Vagina (tissue), 2 donors: ENCODE results near the gene CD6. TPM values are rescaled to one million over a fixed set of nuclear protein-coding genes. Genes with fewer than 3 reads are reported as not detected.

Experiments
- DNase-seq, 2 donors: peaks; one replicate each; pipeline ENCODE4 v3.0.0-alpha.2; 2017; ENCODE audit errors: extremely low spot score in 2 of 2
- H3K27ac ChIP-seq: fragments of 200-600 bp; sonication (generic); one replicate; pipeline ENCODE4 v1.5.1; 2019
- H3K27me3 ChIP-seq: fragments of 200-600 bp; sonication (generic); one replicate; pipeline ENCODE4 v1.5.1; 2019
- H3K36me3 ChIP-seq, 2 donors: fragments of 200-600 bp; sonication (generic); one replicate each; pipeline ENCODE4 v1.5.1; 2017 to 2019
- H3K4me1 ChIP-seq: fragments of 200-600 bp; sonication (generic); one replicate; pipeline ENCODE4 v1.5.1; 2019
- H3K4me3 ChIP-seq, 2 donors: fragments of 200-600 bp; sonication (generic); 1 replicate in 1 of 2; 2 replicates in 1 of 2; pipeline ENCODE4 v1.5.1; 2016 to 2019
- H3K9me3 ChIP-seq: fragments of 200-600 bp; sonication (generic); one replicate; pipeline ENCODE4 v1.5.1; 2019
- POLR2A ChIP-seq, 2 donors: fragments of 450-650 bp; IDR thresholded peaks; one replicate each; pipeline ENCODE4 v1.6.1; 2017; ENCODE audit warnings: antibody characterized with exemption in 2 of 2, mild to moderate bottlenecking in 2 of 2, moderate library complexity in 2 of 2
- POLR2AphosphoS5 ChIP-seq, 2 donors: sonication (generic); formaldehyde crosslinking; IDR thresholded peaks; one replicate each; pipeline ENCODE4 v1.9.0; 2017; ENCODE audit warnings: antibody characterized with exemption in 2 of 2, mild to moderate bottlenecking in 2 of 2, low read depth in 1 of 2; ENCODE audit not compliant: insufficient read depth in 1 of 2
- intact Hi-C: fragments of 100-400 bp; cut with DNase I; formaldehyde crosslinking; loops from one replicate; pipeline ENCODE4 v1.15.1; 2023
- total RNA-seq: library from RNA; depleted of rRNA; stranded (reverse); fragments of >200 nt; gene quantifications from one replicate; pipeline ENCODE4 v1.2.3, GENCODE V29; 2016
- TF ChIP-seq, protein P1 (sequence below), 3 experiments: fragments of 450-650 bp in 2 of 3; fragments of 200-600 bp in 1 of 3; sonication (generic) in 1 of 3; IDR thresholded peaks; one replicate each; pipeline ENCODE4 v1.5.1; 2017 to 2019; ENCODE audit warnings: antibody characterized with exemption in 3 of 3, mild to moderate bottlenecking in 2 of 3, moderate library complexity in 2 of 3

Gene CD6
- total RNA-seq, 1 donor from 2014 or later = 3.9 TPM

GRCh38 chr11:60985501-60985900 is 14.0 kb downstream of the CD6 start:
- no peaks in the 10 kb centered on the region for H3K36me3 ChIP-seq
- no peaks in the 10 kb centered on the region for H3K9me3 ChIP-seq
- no peak overlapping the region for H3K27ac ChIP-seq
- DNase-seq = no peak
- intact Hi-C loops = no loop called here
- H3K27me3 ChIP-seq = no peaks in the 10 kb centered on the region
- TF ChIP-seq POLR2A (IDR thresholded peaks at IDR 0.05) = no peak
- TF ChIP-seq, protein P1, sequence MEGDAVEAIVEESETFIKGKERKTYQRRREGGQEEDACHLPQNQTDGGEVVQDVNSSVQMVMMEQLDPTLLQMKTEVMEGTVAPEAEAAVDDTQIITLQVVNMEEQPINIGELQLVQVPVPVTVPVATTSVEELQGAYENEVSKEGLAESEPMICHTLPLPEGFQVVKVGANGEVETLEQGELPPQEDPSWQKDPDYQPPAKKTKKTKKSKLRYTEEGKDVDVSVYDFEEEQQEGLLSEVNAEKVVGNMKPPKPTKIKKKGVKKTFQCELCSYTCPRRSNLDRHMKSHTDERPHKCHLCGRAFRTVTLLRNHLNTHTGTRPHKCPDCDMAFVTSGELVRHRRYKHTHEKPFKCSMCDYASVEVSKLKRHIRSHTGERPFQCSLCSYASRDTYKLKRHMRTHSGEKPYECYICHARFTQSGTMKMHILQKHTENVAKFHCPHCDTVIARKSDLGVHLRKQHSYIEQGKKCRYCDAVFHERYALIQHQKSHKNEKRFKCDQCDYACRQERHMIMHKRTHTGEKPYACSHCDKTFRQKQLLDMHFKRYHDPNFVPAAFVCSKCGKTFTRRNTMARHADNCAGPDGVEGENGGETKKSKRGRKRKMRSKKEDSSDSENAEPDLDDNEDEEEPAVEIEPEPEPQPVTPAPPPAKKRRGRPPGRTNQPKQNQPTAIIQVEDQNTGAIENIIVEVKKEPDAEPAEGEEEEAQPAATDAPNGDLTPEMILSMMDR (IDR thresholded peaks at IDR 0.05) = no peak
- TF ChIP-seq POLR2AphosphoS5 (IDR thresholded peaks at IDR 0.05; ENCODE audit: insufficient read depth in 1 of 2, low read depth in 1 of 2) = no peak
- peaks cover 3% of the 10 kb centered on the region for H3K4me1 ChIP-seq
- no peak overlapping the region for H3K4me3 ChIP-seq

DNA sequence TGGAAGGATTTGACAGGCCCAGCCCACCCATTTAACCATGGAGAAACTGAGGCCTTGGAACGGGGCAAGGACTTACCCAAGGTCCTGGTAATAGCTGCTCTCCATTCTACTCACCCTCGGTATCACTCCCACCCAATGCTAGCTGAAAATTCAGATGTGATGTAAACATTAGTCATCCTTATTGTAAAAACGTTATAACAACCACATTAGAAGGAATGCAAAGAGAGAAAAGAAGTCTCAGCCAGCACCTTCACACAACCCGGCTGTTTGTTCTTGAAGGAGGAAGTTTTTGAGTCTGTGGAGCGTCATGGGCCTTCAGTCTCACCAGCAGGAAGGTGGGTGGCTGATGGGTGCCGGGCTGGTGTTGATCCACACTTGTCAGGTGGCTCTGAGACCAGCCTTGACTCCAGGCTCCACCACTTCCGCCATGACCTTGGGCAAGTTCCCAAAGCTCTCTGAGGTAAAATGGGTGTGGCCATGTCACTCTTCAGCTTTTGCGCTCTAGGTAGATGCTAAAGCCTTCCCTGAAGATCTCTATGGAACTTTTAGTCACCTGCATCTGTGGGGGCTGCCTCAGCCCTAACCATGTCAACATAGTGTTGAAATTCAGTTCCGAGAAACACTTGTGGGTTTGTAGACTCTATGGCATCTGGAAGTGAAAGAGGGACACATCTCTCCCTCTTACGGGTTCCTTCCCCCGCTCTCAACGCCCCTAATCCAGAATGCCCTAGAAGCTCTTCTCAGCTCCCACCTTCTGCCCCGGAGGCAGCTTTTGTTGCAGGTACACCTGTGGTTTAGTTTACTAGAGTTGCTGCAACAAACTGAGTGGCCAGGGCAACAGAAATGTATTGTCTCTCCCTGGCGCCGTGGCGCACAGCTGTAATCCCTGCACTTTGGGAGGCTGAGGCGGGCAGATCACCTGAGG is 14.8 kb downstream of the CD6 start:
- Histone ChIP-seq H3K9me3 (no peaks in the 10 kb centered on the region), H3K4me1 (no peaks in the 10 kb centered on the region), H3K27me3 (no peaks in the 10 kb centered on the region), H3K27ac (no peak overlapping the region), H3K4me3 (no peak overlapping the region), H3K36me3 (no peaks in the 10 kb centered on the region)
- no peak for DNase-seq
- peak; percentile 11 to 39 for TF ChIP-seq POLR2AphosphoS5 (IDR thresholded peaks at IDR 0.05; ENCODE audit: insufficient read depth in 1 of 2, low read depth in 1 of 2)
- TF ChIP-seq, protein P1 (IDR thresholded peaks at IDR 0.05) = no peak
- intact Hi-C loops = no loop called here

DNA sequence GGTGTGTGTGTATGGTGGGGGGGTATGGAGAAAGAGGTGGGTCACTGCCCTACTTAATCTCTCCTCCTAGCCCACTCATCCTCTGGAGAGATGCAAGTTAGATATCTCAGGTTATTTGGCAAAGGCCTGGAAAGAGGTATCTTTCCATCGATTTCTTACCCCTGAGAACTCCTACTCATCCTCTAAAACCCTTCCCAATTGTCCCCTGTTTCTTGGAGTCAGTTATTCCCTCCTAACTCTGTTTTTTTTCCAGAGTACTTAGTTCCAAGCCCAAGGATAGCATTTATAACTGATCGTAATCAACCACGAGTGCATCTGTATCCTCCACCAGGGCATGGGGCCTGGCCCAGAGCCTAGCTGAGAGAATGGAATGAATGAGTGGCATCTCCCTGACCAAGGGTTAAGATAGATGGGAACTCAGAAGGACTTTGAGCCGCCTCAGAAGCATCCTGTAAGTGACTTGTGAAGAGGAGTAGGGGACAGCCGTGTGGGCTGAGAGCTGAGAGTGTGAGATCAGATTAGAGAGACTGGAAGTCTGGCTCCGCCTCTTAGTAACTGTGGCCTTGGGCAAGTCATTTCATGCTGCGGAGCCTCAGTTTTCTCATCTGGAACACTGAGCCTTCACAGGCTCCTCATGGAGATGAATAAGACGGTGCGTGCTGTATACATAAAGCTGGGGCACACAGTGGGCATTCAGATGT is 16.2 kb downstream of the CD6 start:
- intact Hi-C loops = no loop called here
- Histone ChIP-seq H3K4me1 (no peaks in the 10 kb centered on the region), H3K9me3 (no peaks in the 10 kb centered on the region), H3K4me3 (no peak overlapping the region), H3K27me3 (no peaks in the 10 kb centered on the region), H3K27ac (no peak overlapping the region), H3K36me3 (no peaks in the 10 kb centered on the region)
- TF ChIP-seq, protein P1 (IDR thresholded peaks at IDR 0.05) = no peak
- no peak for TF ChIP-seq POLR2A (IDR thresholded peaks at IDR 0.05)
- TF ChIP-seq POLR2AphosphoS5 (IDR thresholded peaks at IDR 0.05; ENCODE audit: insufficient read depth in 1 of 2, low read depth in 1 of 2) = no peak
- no peak for DNase-seq

GRCh38 chr11:60988658-60989057 is 17.2 kb downstream of the CD6 start:
- no peak for DNase-seq
- no peaks in the 10 kb centered on the region for H3K36me3 ChIP-seq
- no peak overlapping the region for H3K4me3 ChIP-seq
- TF ChIP-seq POLR2AphosphoS5 (IDR thresholded peaks at IDR 0.05; ENCODE audit: insufficient read depth in 1 of 2, low read depth in 1 of 2) (no peak), POLR2A (IDR thresholded peaks at IDR 0.05) (no peak)
- TF ChIP-seq, protein P1 (IDR thresholded peaks at IDR 0.05) = no peak
- H3K27ac ChIP-seq = no peak overlapping the region
- H3K4me1 ChIP-seq = no peaks in the 10 kb centered on the region
- no peaks in the 10 kb centered on the region for H3K27me3 ChIP-seq
- intact Hi-C loops = no loop called here
- H3K9me3 ChIP-seq = no peaks in the 10 kb centered on the region
